ENCODE results near the gene REXO1.
A peak's percentile ranks its signal among the peaks of the same experiment; 100 is the strongest.

Gene REXO1

DNA sequence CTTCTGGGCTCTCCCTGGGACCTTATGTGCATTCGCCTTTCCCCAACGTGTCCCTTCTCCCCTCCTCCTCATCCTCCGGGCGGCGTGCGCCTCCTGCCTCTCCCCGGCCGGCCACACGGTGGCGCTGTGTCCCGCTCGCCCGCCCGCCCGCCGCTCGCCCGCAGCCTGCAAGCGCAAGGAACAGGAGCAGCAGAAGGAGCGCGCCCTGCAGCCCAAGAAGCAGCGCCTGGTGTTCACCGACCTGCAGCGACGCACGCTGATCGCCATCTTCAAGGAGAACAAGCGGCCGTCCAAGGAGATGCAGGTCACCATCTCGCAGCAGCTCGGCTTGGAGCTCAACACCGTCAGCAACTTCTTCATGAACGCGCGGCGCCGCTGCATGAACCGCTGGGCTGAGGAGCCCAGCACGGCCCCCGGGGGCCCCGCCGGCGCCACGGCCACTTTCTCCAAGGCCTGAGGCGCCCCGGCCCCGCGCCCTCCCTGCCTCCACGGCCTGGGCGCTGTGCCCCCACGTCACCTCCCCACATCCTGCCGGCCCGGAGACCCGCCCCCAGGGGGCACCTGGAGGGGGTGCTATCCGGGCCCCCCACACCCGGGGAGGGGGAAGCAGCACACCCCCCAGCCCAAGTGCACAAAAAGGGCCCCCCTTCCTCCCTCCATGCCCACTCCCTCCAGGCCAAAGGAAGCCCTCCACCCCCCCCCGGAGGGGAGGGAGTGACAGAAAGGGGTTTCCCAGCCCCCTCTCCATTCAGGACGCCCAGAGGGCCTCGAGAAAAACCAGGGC lies 73.1 kb downstream of the REXO1 start:
- DNase-seq (ENCODE audit: extremely low read depth, low read depth), result no peak
- TF ChIP-seq, protein P1, sequence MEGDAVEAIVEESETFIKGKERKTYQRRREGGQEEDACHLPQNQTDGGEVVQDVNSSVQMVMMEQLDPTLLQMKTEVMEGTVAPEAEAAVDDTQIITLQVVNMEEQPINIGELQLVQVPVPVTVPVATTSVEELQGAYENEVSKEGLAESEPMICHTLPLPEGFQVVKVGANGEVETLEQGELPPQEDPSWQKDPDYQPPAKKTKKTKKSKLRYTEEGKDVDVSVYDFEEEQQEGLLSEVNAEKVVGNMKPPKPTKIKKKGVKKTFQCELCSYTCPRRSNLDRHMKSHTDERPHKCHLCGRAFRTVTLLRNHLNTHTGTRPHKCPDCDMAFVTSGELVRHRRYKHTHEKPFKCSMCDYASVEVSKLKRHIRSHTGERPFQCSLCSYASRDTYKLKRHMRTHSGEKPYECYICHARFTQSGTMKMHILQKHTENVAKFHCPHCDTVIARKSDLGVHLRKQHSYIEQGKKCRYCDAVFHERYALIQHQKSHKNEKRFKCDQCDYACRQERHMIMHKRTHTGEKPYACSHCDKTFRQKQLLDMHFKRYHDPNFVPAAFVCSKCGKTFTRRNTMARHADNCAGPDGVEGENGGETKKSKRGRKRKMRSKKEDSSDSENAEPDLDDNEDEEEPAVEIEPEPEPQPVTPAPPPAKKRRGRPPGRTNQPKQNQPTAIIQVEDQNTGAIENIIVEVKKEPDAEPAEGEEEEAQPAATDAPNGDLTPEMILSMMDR (IDR thresholded peaks at IDR 0.05; ENCODE audit: low read depth, low read length), result peak; percentile 10; the same call in 1 of the 2 replicates

DNA sequence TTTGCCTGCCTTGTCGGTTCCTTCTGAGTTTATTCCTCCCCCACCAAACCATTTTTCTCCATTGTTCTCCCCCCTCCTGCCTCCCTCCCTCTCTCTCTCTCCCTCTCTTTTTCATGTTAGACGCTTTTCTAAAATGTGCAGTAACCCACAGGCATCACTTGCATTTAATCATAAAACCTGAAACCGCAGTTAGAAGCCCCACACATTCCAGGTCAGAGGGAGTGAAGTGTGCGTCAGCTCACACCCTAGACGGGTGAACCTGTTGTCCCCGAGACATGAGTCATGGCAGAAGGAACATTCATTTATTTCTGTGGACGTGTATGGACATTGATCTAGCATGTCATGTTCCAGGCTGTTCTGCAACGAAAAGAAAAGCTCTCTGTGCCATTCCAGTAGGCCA lies 75.1 kb downstream of the REXO1 start:
- TF ChIP-seq, protein P1 (IDR thresholded peaks at IDR 0.05; ENCODE audit: low read depth, low read length), result no peak
- no peak for DNase-seq (ENCODE audit: extremely low read depth, low read depth)

GRCh38 chr19:1770866-1771576 lies 77.3 kb downstream of the REXO1 start:
- TF ChIP-seq, protein P1 (IDR thresholded peaks at IDR 0.05; ENCODE audit: low read depth, low read length), result no peak
- DNase-seq (ENCODE audit: extremely low read depth, low read depth), result no peak

DNA sequence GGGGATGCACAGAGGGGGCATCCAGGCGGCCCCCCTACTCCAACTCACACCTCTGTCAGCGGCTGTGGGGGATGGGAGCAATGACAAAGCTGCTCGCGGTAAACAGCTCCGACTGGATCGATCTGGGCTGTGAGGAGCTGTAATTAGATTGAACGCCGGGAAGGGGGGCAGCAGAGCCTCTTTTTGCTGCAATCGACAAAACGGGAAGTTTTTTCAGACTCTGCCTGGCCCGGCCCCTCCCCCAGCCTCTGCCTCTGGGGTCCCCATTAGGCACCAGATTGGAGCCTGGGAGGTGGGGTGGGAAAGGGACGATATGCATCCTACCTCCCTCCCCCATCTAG lies 78.7 kb downstream of the REXO1 start:
- DNase-seq (ENCODE audit: extremely low read depth, low read depth), result no peak
- TF ChIP-seq, protein P1 (IDR thresholded peaks at IDR 0.05; ENCODE audit: low read depth, low read length), result no peak

GRCh38 chr19:1768918-1769644 lies 79.2 kb downstream of the REXO1 start:
- DNase-seq (ENCODE audit: extremely low read depth, low read depth), result no peak
- TF ChIP-seq, protein P1 (IDR thresholded peaks at IDR 0.05; ENCODE audit: low read depth, low read length), result no peak

- TF ChIP-seq, protein P1 (IDR thresholded peaks at IDR 0.05; ENCODE audit: low read depth, low read length), result peak; percentile 5
- DNase-seq (ENCODE audit: extremely low read depth, low read depth), result no peak
Measured at GRCh38 chr19:1768248-1768647, 80.0 kb downstream of the REXO1 start.

Data from AG09319 (cell line).